ENCODE results near the gene SETX. TPM values are rescaled to one million over a fixed set of nuclear protein-coding genes. Genes with fewer than 3 reads are reported as not detected.
A peak's percentile ranks its signal among the peaks of the same experiment; 100 is the strongest.

Gene SETX
- total and polyA plus RNA-seq, 8 donors = 11.1 to 23.1 (median 14.5) TPM

GRCh38 chr9:132372177-132373095 is 17.6 kb upstream of the SETX start:
- Histone ChIP-seq H3K9me3 (no peaks in the 10 kb centered on the region), H3K27me3 (no peaks in the 10 kb centered on the region), H3K27ac (peak overlapping the region in 2 of 4 donors; percentile 28 to 53), H3K4me1 (no peaks in the 10 kb centered on the region), H3K4me3 (no peak overlapping the region), H3K36me3 (peaks cover 0 to 10% (median 0%) of the 10 kb centered on the region in 3 donors)
- TF ChIP-seq, protein P1, sequence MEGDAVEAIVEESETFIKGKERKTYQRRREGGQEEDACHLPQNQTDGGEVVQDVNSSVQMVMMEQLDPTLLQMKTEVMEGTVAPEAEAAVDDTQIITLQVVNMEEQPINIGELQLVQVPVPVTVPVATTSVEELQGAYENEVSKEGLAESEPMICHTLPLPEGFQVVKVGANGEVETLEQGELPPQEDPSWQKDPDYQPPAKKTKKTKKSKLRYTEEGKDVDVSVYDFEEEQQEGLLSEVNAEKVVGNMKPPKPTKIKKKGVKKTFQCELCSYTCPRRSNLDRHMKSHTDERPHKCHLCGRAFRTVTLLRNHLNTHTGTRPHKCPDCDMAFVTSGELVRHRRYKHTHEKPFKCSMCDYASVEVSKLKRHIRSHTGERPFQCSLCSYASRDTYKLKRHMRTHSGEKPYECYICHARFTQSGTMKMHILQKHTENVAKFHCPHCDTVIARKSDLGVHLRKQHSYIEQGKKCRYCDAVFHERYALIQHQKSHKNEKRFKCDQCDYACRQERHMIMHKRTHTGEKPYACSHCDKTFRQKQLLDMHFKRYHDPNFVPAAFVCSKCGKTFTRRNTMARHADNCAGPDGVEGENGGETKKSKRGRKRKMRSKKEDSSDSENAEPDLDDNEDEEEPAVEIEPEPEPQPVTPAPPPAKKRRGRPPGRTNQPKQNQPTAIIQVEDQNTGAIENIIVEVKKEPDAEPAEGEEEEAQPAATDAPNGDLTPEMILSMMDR (IDR thresholded peaks at IDR 0.05) = no peak
- intact Hi-C loops (cut with DNase I) = no loop called here
- FAIRE-seq = no peak
- peak in 3 of 4 donors; percentile 55 to 91 (median 83) for ATAC-seq
- DNase-seq = peak in 1 of 6 donors; percentile 56
- WGBS, 2 donors = 78 to 82% methylated on average over 14 of the region's 14 CpGs

DNA sequence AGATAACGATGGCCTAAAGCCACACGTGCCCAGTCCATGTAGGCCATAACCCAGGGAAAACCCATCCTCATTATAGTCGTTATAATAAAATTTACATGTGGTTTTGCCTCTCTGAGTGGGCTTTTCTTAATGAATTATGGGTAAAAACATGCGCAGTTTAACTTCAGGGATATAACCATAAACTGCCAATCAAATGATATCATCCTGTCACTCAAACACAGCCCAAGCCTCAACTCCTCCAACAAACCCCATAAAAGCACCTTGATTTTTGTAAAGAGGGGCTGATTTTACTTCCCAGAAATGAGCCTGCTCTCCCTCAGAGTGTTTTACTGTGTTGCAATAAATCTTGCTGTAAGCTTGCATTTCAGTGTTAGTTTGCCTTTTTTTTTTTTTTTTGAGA is 15.8 kb upstream of the SETX start:
- H3K4me1 ChIP-seq = no peaks in the 10 kb centered on the region
- 84 to 92% methylated on average over 4 of the region's 4 CpGs for WGBS, 2 donors
- DNase-seq = no peak

DNA sequence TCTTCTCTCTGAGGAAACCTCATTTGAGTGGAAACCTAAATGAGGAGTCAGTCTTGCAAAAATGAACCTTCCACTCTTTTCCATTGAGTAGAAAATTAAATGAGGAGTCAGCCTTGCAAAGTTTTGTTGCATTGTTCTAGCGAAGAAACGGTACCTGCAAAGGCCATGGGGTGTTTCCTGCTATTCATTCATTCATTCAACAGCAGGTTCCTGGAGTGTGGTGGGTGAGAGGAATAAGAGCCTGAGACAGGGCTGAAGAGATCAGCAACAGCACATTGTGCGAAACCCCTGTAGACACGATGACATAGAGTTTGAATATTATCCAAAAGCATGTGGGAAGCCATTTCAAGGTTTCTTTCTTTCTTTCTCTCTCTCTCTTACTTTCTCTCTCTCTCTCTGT is 14.6 kb upstream of the SETX start:
- H3K4me1 ChIP-seq = no peaks in the 10 kb centered on the region
- H3K9me3 ChIP-seq = no peaks in the 10 kb centered on the region
- intact Hi-C loops (cut with DNase I) = no loop called here
- no peaks in the 10 kb centered on the region for H3K27me3 ChIP-seq
- H3K27ac ChIP-seq = no peak overlapping the region
- no peak overlapping the region for H3K4me3 ChIP-seq
- DNase-seq (no peak), ATAC-seq (no peak), FAIRE-seq (no peak)
- 89 to 94% methylated on average over 4 of the region's 4 CpGs for WGBS, 2 donors
- H3K36me3 ChIP-seq = no peaks in the 10 kb centered on the region
- TF ChIP-seq, protein P1 (IDR thresholded peaks at IDR 0.05) = no peak

More for the DNA sequence above, 15.8 kb upstream of the SETX start:
- Histone ChIP-seq H3K9me3 (no peaks in the 10 kb centered on the region), H3K27me3 (no peaks in the 10 kb centered on the region), H3K4me3 (no peak overlapping the region), H3K27ac (no peak overlapping the region), H3K36me3 (no peaks in the 10 kb centered on the region)
- FAIRE-seq (no peak), ATAC-seq (no peak)
- intact Hi-C loops (cut with DNase I) = no loop called here
- TF ChIP-seq, protein P1 (IDR thresholded peaks at IDR 0.05) = no peak

GRCh38 chr9:132367613-132368313 is 13.0 kb upstream of the SETX start:
- Histone ChIP-seq H3K27ac (no peak overlapping the region), H3K27me3 (no peaks in the 10 kb centered on the region), H3K4me1 (no peaks in the 10 kb centered on the region), H3K4me3 (no peak overlapping the region), H3K36me3 (no peaks in the 10 kb centered on the region), H3K9me3 (no peaks in the 10 kb centered on the region)
- TF ChIP-seq, protein P1 (IDR thresholded peaks at IDR 0.05) = no peak
- DNase-seq (no peak), FAIRE-seq (no peak), ATAC-seq (no peak)
- intact Hi-C loops (cut with DNase I) = no loop called here
- WGBS, 2 donors = 72% methylated on average over 13 of the region's 13 CpGs
